Progenitor cell of endocrine pancreas (in vitro differentiated cells): ENCODE results near the gene P2RY6. TPM values are rescaled to one million over a fixed set of nuclear protein-coding genes. Genes with fewer than 3 reads are reported as not detected.

Experiments used
- DNase-seq: peaks from one replicate; pipeline ENCODE4 v3.0.0; 2021; ENCODE audit warnings: low spot score; ENCODE audit not compliant: unreplicated experiment
- H3K27ac Mint-ChIP-seq: 2 replicates; pipeline ENCODE4 v1.8.0; 2021; ENCODE audit warnings: mild to moderate bottlenecking, moderate library complexity, mixed read lengths
- H3K27me3 Mint-ChIP-seq: 2 replicates; pipeline ENCODE4 v1.8.0; 2021; ENCODE audit warnings: mixed read lengths
- H3K36me3 Mint-ChIP-seq: 2 replicates; pipeline ENCODE4 v1.8.0; 2022; ENCODE audit warnings: mixed read lengths; ENCODE audit not compliant: insufficient read depth
- H3K4me1 Mint-ChIP-seq: 2 replicates; pipeline ENCODE4 v1.8.0; 2021; ENCODE audit warnings: low read depth, mixed read lengths
- H3K4me3 Mint-ChIP-seq: 2 replicates; pipeline ENCODE4 v1.8.0; 2021; ENCODE audit warnings: low read depth, mild to moderate bottlenecking, moderate library complexity, mixed read lengths
- H3K9me3 Mint-ChIP-seq: 2 replicates; pipeline ENCODE4 v1.8.0; 2021; ENCODE audit warnings: low read depth, mixed read lengths
- CTCF ChIP-seq: fragments of 200-600 bp; sonication (generic); IDR thresholded peaks from one replicate; pipeline ENCODE4 v1.5.0; 2021; ENCODE audit warnings: antibody characterized with exemption, mild to moderate bottlenecking; ENCODE audit not compliant: unreplicated experiment
- total RNA-seq: library from RNA; stranded (reverse); gene quantifications from 2 replicates; pipeline ENCODE4 v1.2.1, GENCODE V29; 2021

Gene P2RY6
- total RNA-seq, 1 donor from 2014 or later, result 0.14 TPM

GRCh38 chr11:73334384-73335203 is 62.5 kb downstream of the P2RY6 start:
- Mint-ChIP-seq H3K9me3 (no peaks in the 10 kb centered on the region), H3K4me3 (no peak overlapping the region), H3K27ac (peak overlapping the region; percentile 92), H3K36me3 (no peaks in the 10 kb centered on the region), H3K27me3 (no peaks in the 10 kb centered on the region), H3K4me1 (peaks cover 49% of the 10 kb centered on the region)
- DNase-seq, result no peak
- no peak for TF ChIP-seq CTCF

GRCh38 chr11:73335204-73335923 is 63.2 kb downstream of the P2RY6 start:
- Mint-ChIP-seq H3K4me3 (no peak overlapping the region), H3K4me1 (peaks cover 44% of the 10 kb centered on the region), H3K9me3 (no peaks in the 10 kb centered on the region), H3K36me3 (no peaks in the 10 kb centered on the region), H3K27ac (peak overlapping the region; percentile 71), H3K27me3 (no peaks in the 10 kb centered on the region)
- TF ChIP-seq CTCF, result peak; percentile 97
- DNase-seq, result peak; percentile 90

- Mint-ChIP-seq H3K27ac (no peak overlapping the region), H3K9me3 (no peaks in the 10 kb centered on the region), H3K4me3 (no peak overlapping the region), H3K4me1 (peaks cover 26% of the 10 kb centered on the region), H3K36me3 (no peaks in the 10 kb centered on the region), H3K27me3 (peaks cover 4% of the 10 kb centered on the region)
- no peak for DNase-seq
- TF ChIP-seq CTCF, result no peak
These were observed 65.7 kb downstream of the P2RY6 start for GRCh38 chr11:73337846-73338245.

- H3K36me3 Mint-ChIP-seq, result no peaks in the 10 kb centered on the region
- no peak for DNase-seq
- TF ChIP-seq CTCF, result no peak
- no peak overlapping the region for H3K27ac Mint-ChIP-seq
- no peaks in the 10 kb centered on the region for H3K9me3 Mint-ChIP-seq
- H3K4me1 Mint-ChIP-seq, result peaks cover 21% of the 10 kb centered on the region
- no peak overlapping the region for H3K4me3 Mint-ChIP-seq
- peaks cover 4% of the 10 kb centered on the region for H3K27me3 Mint-ChIP-seq
These were observed 66.1 kb downstream of the P2RY6 start for GRCh38 chr11:73338279-73338678.

GRCh38 chr11:73340164-73340563 is 68.0 kb downstream of the P2RY6 start:
- Mint-ChIP-seq H3K27me3 (peaks cover 4% of the 10 kb centered on the region), H3K4me3 (no peak overlapping the region), H3K27ac (no peak overlapping the region), H3K9me3 (no peaks in the 10 kb centered on the region), H3K36me3 (no peaks in the 10 kb centered on the region), H3K4me1 (peaks cover 8% of the 10 kb centered on the region)
- no peak for TF ChIP-seq CTCF
- DNase-seq, result no peak
